Prostate gland (tissue), 1 donor: ENCODE measurements around the gene ELMO3.

Experiments
- POLR2A ChIP-seq: fragments of 450-650 bp; IDR thresholded peaks from one replicate; pipeline ENCODE4 v1.6.1; 2016; ENCODE audit warnings: antibody characterized with exemption, mild to moderate bottlenecking
- POLR2AphosphoS5 ChIP-seq: sonication (generic); formaldehyde crosslinking; IDR thresholded peaks from one replicate; pipeline ENCODE4 v1.6.1; 2017; ENCODE audit warnings: antibody characterized with exemption

DNA sequence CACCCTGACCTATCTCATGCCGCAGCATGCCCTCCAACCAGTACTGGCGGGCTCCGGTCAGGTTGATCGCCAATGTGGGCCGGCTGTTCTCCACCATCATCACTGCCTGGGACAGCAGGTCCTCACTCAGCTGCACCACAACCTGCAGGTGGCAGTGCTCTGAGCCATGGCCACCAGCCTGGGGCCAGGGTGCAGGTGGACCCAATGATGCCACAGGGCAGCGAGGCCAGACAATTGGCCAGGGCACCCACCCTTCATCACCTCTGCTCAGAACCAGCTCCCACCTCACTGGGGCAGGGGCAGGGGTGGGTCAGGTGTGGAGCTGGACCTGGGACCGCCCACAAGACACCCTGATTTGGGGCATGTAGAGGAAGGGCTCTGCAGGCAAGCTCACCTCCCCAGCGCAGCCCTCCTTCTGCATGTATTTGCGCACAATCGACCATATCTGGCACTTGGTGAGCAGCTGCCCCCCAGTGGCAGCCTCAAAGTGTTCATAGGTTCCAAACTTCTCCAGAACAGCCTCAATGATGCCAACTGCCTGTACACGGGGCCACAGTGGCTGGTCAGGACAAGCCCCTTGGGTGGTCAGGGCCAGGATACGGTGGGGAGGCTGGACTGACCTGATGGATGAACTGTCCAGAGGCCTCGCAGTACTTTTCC is 19.4 kb upstream of the ELMO3 start:
- TF ChIP-seq POLR2AphosphoS5 (no peak), POLR2A (no peak)
